ENCODE results near the gene TESPA1.
A peak's percentile ranks its signal among the peaks of the same experiment; 100 is the strongest.

TESPA1 gene

GRCh38 chr12:54983536-54984101 lies 943 bp downstream of the TESPA1 start:
- no peak for DNase-seq (ENCODE audit: low spot score)

- DNase-seq (ENCODE audit: low spot score), result no peak
Measured at GRCh38 chr12:54981796-54982195, 2.8 kb downstream of the TESPA1 start.

GRCh38 chr12:54980341-54980740 lies 4.2 kb downstream of the TESPA1 start:
- DNase-seq (ENCODE audit: low spot score), result peak; percentile 35

DNA sequence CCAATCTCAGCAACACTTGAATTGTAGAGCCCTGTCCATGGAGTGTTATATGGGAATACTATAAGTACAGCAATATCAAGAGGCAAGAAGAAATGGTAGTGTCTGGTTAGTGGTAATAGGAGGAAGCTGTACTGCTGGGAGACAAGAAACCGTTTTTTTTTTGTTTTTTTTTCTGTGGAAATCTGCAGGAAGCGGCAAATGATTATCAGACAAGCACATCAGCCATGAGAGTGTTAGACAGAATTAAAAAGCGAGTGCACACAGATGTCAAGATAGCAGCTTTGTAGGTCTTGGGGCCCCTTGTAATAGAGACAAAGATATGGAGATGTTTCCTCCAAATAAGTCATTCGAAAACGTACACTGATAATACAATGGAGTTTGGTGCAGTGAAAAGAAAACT lies 6.7 kb downstream of the TESPA1 start:
- no peak for DNase-seq (ENCODE audit: low spot score)

DNA sequence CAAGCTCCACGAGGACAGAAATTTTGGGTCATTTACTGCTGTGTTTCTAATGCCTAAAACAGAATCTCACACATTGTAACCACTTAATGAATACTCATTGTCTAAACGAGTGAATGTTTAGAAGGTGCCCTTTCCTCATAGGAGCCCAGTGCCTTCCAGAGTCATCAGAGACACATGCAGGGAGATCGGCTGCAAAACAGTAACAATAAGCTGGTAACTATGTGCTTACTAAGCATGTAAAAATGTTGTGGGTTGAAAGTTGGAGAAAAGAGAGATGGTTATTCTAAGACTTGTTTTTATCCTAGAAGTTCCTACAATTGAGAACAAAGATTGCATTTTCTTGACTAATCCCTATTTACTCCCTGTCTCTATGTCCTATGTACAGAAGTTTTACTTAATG lies 7.4 kb downstream of the TESPA1 start:
- DNase-seq (ENCODE audit: low spot score), result peak; percentile 79

DNA sequence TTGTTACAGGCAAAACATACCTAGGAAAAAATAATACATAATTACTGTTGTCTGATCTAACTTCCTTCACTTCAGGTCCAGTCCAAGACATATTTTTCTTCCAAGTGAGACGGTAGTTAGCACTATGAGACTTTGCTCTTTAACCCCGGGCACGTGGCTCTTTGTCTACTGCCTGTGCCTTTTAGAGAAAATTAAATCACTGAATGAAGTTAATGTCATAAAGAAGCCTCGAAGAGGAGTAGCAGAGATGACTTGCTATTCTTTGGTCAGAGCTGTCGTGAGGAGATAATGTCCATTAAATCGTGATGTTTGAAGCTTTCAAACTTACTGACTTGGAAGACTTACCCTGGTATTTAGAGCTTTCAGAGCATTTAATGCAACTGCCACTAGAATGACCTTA lies 8.7 kb downstream of the TESPA1 start:
- no peak for DNase-seq (ENCODE audit: low spot score)

- no peak for DNase-seq (ENCODE audit: low spot score)
Measured at GRCh38 chr12:54975272-54975671, 9.3 kb downstream of the TESPA1 start.

DNA sequence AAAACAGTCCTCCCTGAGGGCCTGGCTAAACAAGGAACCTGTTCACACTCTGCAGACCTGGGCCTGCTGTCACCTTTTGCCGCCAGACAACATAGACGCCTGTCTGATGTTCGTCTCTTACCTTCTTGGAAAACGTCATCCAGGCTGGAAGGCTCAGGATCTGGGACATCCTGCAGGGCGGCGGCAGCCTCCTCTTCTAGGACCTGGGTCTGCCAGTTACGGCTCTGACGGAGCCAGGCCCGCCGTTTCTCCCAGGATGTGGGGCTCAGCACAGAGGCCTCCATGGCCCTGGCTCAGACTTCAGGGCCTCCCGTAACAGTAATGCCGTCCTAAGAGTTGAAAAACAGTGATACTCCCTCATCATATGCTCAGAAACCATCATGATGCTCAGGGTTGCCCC lies 10.3 kb downstream of the TESPA1 start:
- no peak for DNase-seq (ENCODE audit: low spot score)

DNA sequence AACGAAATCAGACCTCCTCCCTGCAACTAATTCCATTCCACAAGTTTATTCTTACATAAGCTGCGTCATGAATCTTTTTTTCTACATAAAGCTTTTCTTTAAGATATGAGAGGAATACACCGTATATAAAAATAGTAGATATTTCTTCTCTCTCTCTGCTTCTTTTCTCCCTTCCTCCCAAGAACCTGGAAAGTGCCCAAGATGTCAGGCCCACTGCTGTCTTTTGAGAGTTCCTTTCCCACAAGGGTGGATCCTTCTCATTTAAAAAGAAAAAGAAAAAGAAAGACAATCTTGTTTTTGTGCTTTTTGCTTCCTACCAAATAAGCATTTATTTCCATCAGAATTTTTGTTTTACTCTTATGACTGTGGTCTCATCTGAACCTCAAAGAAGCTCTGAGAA lies 11.0 kb downstream of the TESPA1 start:
- DNase-seq (ENCODE audit: low spot score), result no peak

- DNase-seq (ENCODE audit: low spot score), result no peak
Measured at GRCh38 chr12:54970741-54971140, 13.8 kb downstream of the TESPA1 start.

GRCh38 chr12:54968181-54968730 lies 16.3 kb downstream of the TESPA1 start:
- DNase-seq (ENCODE audit: low spot score), result no peak

GRCh38 chr12:54967461-54967860 lies 17.1 kb downstream of the TESPA1 start:
- DNase-seq (ENCODE audit: low spot score), result no peak

GRCh38 chr12:54961190-54961589 lies 23.4 kb downstream of the TESPA1 start:
- DNase-seq (ENCODE audit: low spot score), result no peak

GRCh38 chr12:54959291-54960018 lies 25.1 kb downstream of the TESPA1 start:
- no peak for DNase-seq (ENCODE audit: low spot score)

GRCh38 chr12:54958048-54958658 lies 26.4 kb downstream of the TESPA1 start:
- DNase-seq (ENCODE audit: low spot score), result peak; percentile 63

GRCh38 chr12:54956818-54957641 lies 27.5 kb downstream of the TESPA1 start:
- no peak for DNase-seq (ENCODE audit: low spot score)

DNA sequence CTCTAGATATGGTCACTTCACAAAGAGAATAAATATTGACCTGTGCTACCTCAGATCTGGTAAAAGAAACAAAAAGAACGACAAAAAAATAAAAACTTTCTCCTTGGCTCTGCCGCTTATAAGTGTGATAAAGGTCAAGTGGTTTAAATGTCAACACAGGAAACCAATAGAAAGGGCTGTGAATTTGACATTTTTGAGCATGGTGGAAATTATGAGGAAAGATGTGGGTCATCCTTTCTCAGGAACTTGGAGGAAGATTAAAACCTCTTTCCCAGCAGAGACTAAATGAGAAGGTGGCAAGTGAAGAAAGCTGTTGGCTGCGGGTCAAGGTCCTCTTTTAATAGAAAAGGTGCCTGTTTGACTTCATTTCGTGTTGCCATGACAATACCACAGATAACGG lies 28.2 kb downstream of the TESPA1 start:
- DNase-seq (ENCODE audit: low spot score), result no peak

- DNase-seq (ENCODE audit: low spot score), result no peak
Measured at GRCh38 chr12:54954801-54955200, 29.8 kb downstream of the TESPA1 start.

- DNase-seq (ENCODE audit: low spot score), result no peak
Measured at GRCh38 chr12:54954228-54954627, 30.3 kb downstream of the TESPA1 start.

- no peak for DNase-seq (ENCODE audit: low spot score)
Measured at GRCh38 chr12:54950071-54950727, 34.4 kb downstream of the TESPA1 start.

- DNase-seq (ENCODE audit: low spot score), result no peak
Measured at GRCh38 chr12:54949073-54949711, 35.4 kb downstream of the TESPA1 start.

Measured in AG20443 (cell line).